T-cell (primary cell): ENCODE results near the gene VEGFA. TPM values are rescaled to one million over a fixed set of nuclear protein-coding genes. Genes with fewer than 3 reads are reported as not detected.
A peak's percentile ranks its signal among the peaks of the same experiment; 100 is the strongest.

ENCODE experiments used
- ATAC-seq, 4 experiments: fragments of 200-7000 bp in 3 of 4; fragments of 150-1000 bp in 1 of 4; cut with Tn5 transposase; replicated peaks in 1 of 4; 1 replicate in 3 of 4; 2 replicates in 1 of 4; pipeline ENCODE4 v1.10.0; 2021; ENCODE audit warnings: moderate library complexity in 3 of 4, mild to moderate bottlenecking in 2 of 4, moderate number of reproducible peaks in 1 of 4
- CTCF ChIA-PET, 2 donors: fragments of 300-600 bp; sonication (Branson Sonifier 250); formaldehyde crosslinking; loops; one replicate each; lab custom pipeline; 2022; ENCODE audit warnings: antibody characterized with exemption in 2 of 2; lab: Charles Lee
- POLR2A ChIA-PET, 2 donors: fragments of 300-600 bp; sonication (Branson Sonifier 250); formaldehyde crosslinking; loops; one replicate each; lab custom pipeline; 2022; ENCODE audit warnings: antibody characterized with exemption in 2 of 2; lab: Charles Lee
- DNase-seq, 35 experiments: peaks; one replicate each; pipeline versions ENCODE4 v3.0.0 to v3.0.0-alpha.2; 2013 to 2023
- H3K27ac ChIP-seq: one replicate; pipeline ENCODE4 v1.5.1; 2013; ENCODE audit warnings: low read length
- H3K27me3 ChIP-seq, 2 experiments: replicated peaks in 1 of 2; 1 replicate in 1 of 2; 2 replicates in 1 of 2; pipeline versions ENCODE4 v1.6.1 to v1.7.0; 2013; ENCODE audit warnings: low read length in 1 of 2, mixed read lengths in 1 of 2; ENCODE audit not compliant: control insufficient read depth in 2 of 2, insufficient read depth in 2 of 2; ENCODE audit errors: extremely low read depth in 1 of 2
- H3K36me3 ChIP-seq, 2 donors: 1 replicate in 1 of 2; 2 replicates in 1 of 2; pipeline versions ENCODE4 v1.6.1 to v1.7.0; 2013; ENCODE audit warnings: low read length in 1 of 2; ENCODE audit not compliant: control insufficient read depth in 2 of 2, insufficient read depth in 1 of 2; ENCODE audit errors: extremely low read depth in 1 of 2
- H3K4me1 ChIP-seq, 2 experiments: 1 replicate in 1 of 2; 2 replicates in 1 of 2; pipeline versions ENCODE4 v1.6.1 to v1.7.0; 2013; ENCODE audit warnings: low read length in 2 of 2, mixed read lengths in 1 of 2; ENCODE audit not compliant: insufficient read depth in 2 of 2, control insufficient read depth in 1 of 2; ENCODE audit errors: extremely low read depth in 1 of 2
- H3K4me3 ChIP-seq, 2 donors: 1 replicate in 1 of 2; 2 replicates in 1 of 2; pipeline versions ENCODE4 v1.5.1 to v1.7.0; 2013; ENCODE audit warnings: mild to moderate bottlenecking in 2 of 2, low read length in 1 of 2, moderate library complexity in 1 of 2; ENCODE audit not compliant: control insufficient read depth in 1 of 2; ENCODE audit errors: extremely low read depth in 1 of 2
- H3K9me3 ChIP-seq: 2 replicates; pipeline ENCODE4 v1.7.0; 2013
- H3K27ac Mint-ChIP-seq, 2 donors: one replicate each; pipeline ENCODE4 v1.8.0; 2020 to 2021; ENCODE audit warnings: mild to moderate bottlenecking in 2 of 2, mixed read lengths in 2 of 2
- H3K27me3 Mint-ChIP-seq, 2 donors: one replicate each; pipeline ENCODE4 v1.8.0; 2021 to 2022; ENCODE audit warnings: mixed read lengths in 2 of 2
- H3K36me3 Mint-ChIP-seq: one replicate; pipeline ENCODE4 v1.8.0; 2021; ENCODE audit warnings: mixed read lengths
- H3K4me1 Mint-ChIP-seq, 3 donors: one replicate each; pipeline ENCODE4 v1.8.0; 2020 to 2022; ENCODE audit warnings: mixed read lengths in 3 of 3, mild to moderate bottlenecking in 1 of 3
- H3K4me3 Mint-ChIP-seq, 3 donors: one replicate each; pipeline ENCODE4 v1.8.0; 2020 to 2022; ENCODE audit warnings: mild to moderate bottlenecking in 3 of 3, mixed read lengths in 3 of 3, moderate library complexity in 3 of 3
- H3K9me3 Mint-ChIP-seq, 3 donors: one replicate each; pipeline ENCODE4 v1.8.0; 2020 to 2022; ENCODE audit warnings: mixed read lengths in 3 of 3
- WGBS: methylation state at CpG from one replicate; pipeline ENCODE4 v1.1.5; 2013; ENCODE audit warnings: missing lambda C conversion rate; ENCODE audit not compliant: insufficient coverage; 5-methylcytosine and 5-hydroxymethylcytosine counted together
- total RNA-seq, 35 experiments: library from RNA in 6 of 35; stranded (reverse) in 6 of 35; fragments of 120-200 nt in 1 of 35; gene quantifications; one replicate each; pipeline versions ENCODE4 v1.2.1 to v1.2.4 and lab custom pipeline; 2013 to 2026

The VEGFA gene
- total RNA-seq, 5 donors from 2014 or later (not counting 1 experiment from before 2014, with no cell fraction given) = 1.1 to 8.9 (median 6.4) TPM

GRCh38 chr6:43744931-43745727, 24.9 kb upstream of the VEGFA start:
- Histone ChIP-seq H3K4me3 (no peak overlapping the region), H3K4me1 (no peaks in the 10 kb centered on the region), H3K36me3 (no peaks in the 10 kb centered on the region), H3K27ac (no peak overlapping the region), H3K27me3 (peaks cover 0 to 28% of the 10 kb centered on the region in 2 experiments), H3K9me3 (no peaks in the 10 kb centered on the region)
- H3K9me3 Mint-ChIP-seq = no peaks in the 10 kb centered on the region
- DNase-seq (peak in 1 of 35 experiments; percentile 1), ATAC-seq (no peak)
- no peak overlapping the region for H3K27ac Mint-ChIP-seq
- no peak overlapping the region for H3K4me3 Mint-ChIP-seq
- POLR2A ChIA-PET = interaction anchor here in 1 of 2 donors (0.6 kb wide), 1 partner anchor 13 kb away, joined by 3 read pairs; no protein-coding TSS in a partner anchor
- no peaks in the 10 kb centered on the region for H3K4me1 Mint-ChIP-seq
- CTCF ChIA-PET = no interaction called here
- H3K27me3 Mint-ChIP-seq = peaks cover 10 to 20% of the 10 kb centered on the region in 2 donors
- 94% methylated on average over 5 of the region's 16 CpGs for WGBS
- H3K36me3 Mint-ChIP-seq = no peaks in the 10 kb centered on the region

- ChIA-PET CTCF (interaction anchor here in 1 of 2 donors (0.7 kb wide), 1 partner anchor 19 kb away, joined by 3 read pairs; no protein-coding TSS in a partner anchor), POLR2A (no interaction called here)
- WGBS = 65% methylated on average over 2 of the region's 2 CpGs
- peaks cover 10 to 20% of the 10 kb centered on the region in 2 donors for H3K27me3 Mint-ChIP-seq
- Histone ChIP-seq H3K27me3 (peaks cover 0 to 28% of the 10 kb centered on the region in 2 experiments), H3K36me3 (no peaks in the 10 kb centered on the region), H3K4me1 (no peaks in the 10 kb centered on the region), H3K9me3 (no peaks in the 10 kb centered on the region), H3K27ac (no peak overlapping the region), H3K4me3 (no peak overlapping the region)
- DNase-seq = no peak
- no peak overlapping the region for H3K4me3 Mint-ChIP-seq
- no peaks in the 10 kb centered on the region for H3K9me3 Mint-ChIP-seq
- H3K4me1 Mint-ChIP-seq = no peaks in the 10 kb centered on the region
- H3K36me3 Mint-ChIP-seq = no peaks in the 10 kb centered on the region
- ATAC-seq = no peak
- H3K27ac Mint-ChIP-seq = no peak overlapping the region
These were observed 23.9 kb upstream of the VEGFA start for GRCh38 chr6:43746071-43746470.

- H3K27ac Mint-ChIP-seq = no peak overlapping the region
- H3K27me3 Mint-ChIP-seq = peaks cover 10 to 20% of the 10 kb centered on the region in 2 donors
- H3K4me3 Mint-ChIP-seq = no peak overlapping the region
- POLR2A ChIA-PET = no interaction called here
- Histone ChIP-seq H3K9me3 (no peaks in the 10 kb centered on the region), H3K27me3 (peaks cover 0 to 28% of the 10 kb centered on the region in 2 experiments), H3K4me1 (no peaks in the 10 kb centered on the region), H3K4me3 (no peak overlapping the region), H3K27ac (no peak overlapping the region), H3K36me3 (no peaks in the 10 kb centered on the region)
- 100% methylated on average over 2 of the region's 13 CpGs for WGBS
- no peaks in the 10 kb centered on the region for H3K36me3 Mint-ChIP-seq
- ATAC-seq = no peak
- DNase-seq = peak in 1 of 35 experiments; percentile 13
- CTCF ChIA-PET = interaction anchor here in 1 of 2 donors (0.7 kb wide), 1 partner anchor 19 kb away, joined by 3 read pairs; no protein-coding TSS in a partner anchor
- H3K4me1 Mint-ChIP-seq = no peaks in the 10 kb centered on the region
- no peaks in the 10 kb centered on the region for H3K9me3 Mint-ChIP-seq
These were observed 23.4 kb upstream of the VEGFA start for GRCh38 chr6:43746613-43747102.

GRCh38 chr6:43747784-43748183, 22.2 kb upstream of the VEGFA start:
- Mint-ChIP-seq H3K27me3 (peaks cover 10 to 20% of the 10 kb centered on the region in 2 donors), H3K4me3 (no peak overlapping the region), H3K4me1 (no peaks in the 10 kb centered on the region), H3K27ac (no peak overlapping the region), H3K36me3 (no peaks in the 10 kb centered on the region), H3K9me3 (no peaks in the 10 kb centered on the region)
- ChIA-PET CTCF (interaction anchor here in 1 of 2 donors (0.5 kb wide), 1 partner anchor 18 kb away, joined by 4 read pairs; no protein-coding TSS in a partner anchor), POLR2A (no interaction called here)
- ATAC-seq (no peak), DNase-seq (peak in 1 of 35 experiments; percentile 10)
- Histone ChIP-seq H3K27ac (no peak overlapping the region), H3K4me3 (no peak overlapping the region), H3K4me1 (no peaks in the 10 kb centered on the region), H3K27me3 (peaks cover 0 to 24% of the 10 kb centered on the region in 2 experiments), H3K36me3 (no peaks in the 10 kb centered on the region), H3K9me3 (no peaks in the 10 kb centered on the region)
- WGBS = no CpG with 5 or more reads among the region's 4 CpGs

- Histone ChIP-seq H3K4me1 (no peaks in the 10 kb centered on the region), H3K9me3 (no peaks in the 10 kb centered on the region), H3K27me3 (peaks cover 0 to 20% of the 10 kb centered on the region in 2 experiments), H3K4me3 (no peak overlapping the region), H3K27ac (no peak overlapping the region), H3K36me3 (no peaks in the 10 kb centered on the region)
- ATAC-seq (no peak), DNase-seq (no peak)
- no peaks in the 10 kb centered on the region for H3K4me1 Mint-ChIP-seq
- CTCF ChIA-PET = no interaction called here
- POLR2A ChIA-PET = no interaction called here
- H3K36me3 Mint-ChIP-seq = no peaks in the 10 kb centered on the region
- H3K27me3 Mint-ChIP-seq = peaks cover 10 to 20% of the 10 kb centered on the region in 2 donors
- no peaks in the 10 kb centered on the region for H3K9me3 Mint-ChIP-seq
- no CpG with 5 or more reads among the region's 2 CpGs for WGBS
- H3K4me3 Mint-ChIP-seq = no peak overlapping the region
- H3K27ac Mint-ChIP-seq = no peak overlapping the region
These were observed 21.2 kb upstream of the VEGFA start for GRCh38 chr6:43748765-43749164.

- DNase-seq (peak in 1 of 35 experiments; percentile 14), ATAC-seq (no peak)
- no peaks in the 10 kb centered on the region for H3K4me1 ChIP-seq
- WGBS = 80% methylated on average over 1 of the region's 2 CpGs
- no peak overlapping the region for H3K4me3 ChIP-seq
- H3K4me3 Mint-ChIP-seq = no peak overlapping the region
- H3K27ac Mint-ChIP-seq = no peak overlapping the region
- H3K27ac ChIP-seq = no peak overlapping the region
- H3K36me3 Mint-ChIP-seq = no peaks in the 10 kb centered on the region
- ChIA-PET CTCF (no interaction called here), POLR2A (no interaction called here)
- no peaks in the 10 kb centered on the region for H3K9me3 ChIP-seq
- H3K27me3 ChIP-seq = peaks cover 0 to 16% of the 10 kb centered on the region in 2 experiments
- H3K4me1 Mint-ChIP-seq = no peaks in the 10 kb centered on the region
- no peaks in the 10 kb centered on the region for H3K9me3 Mint-ChIP-seq
- peaks cover 7 to 14% of the 10 kb centered on the region in 2 donors for H3K27me3 Mint-ChIP-seq
- H3K36me3 ChIP-seq = no peaks in the 10 kb centered on the region
These were observed 20.6 kb upstream of the VEGFA start for GRCh38 chr6:43749461-43749860.
